Muscle layer of duodenum (tissue), 2 donors: ENCODE results near the gene RASIP1.

Experiments
- H3K27ac ChIP-seq: one replicate; pipeline ENCODE4 v1.7.0; 2013; ENCODE audit warnings: mild to moderate bottlenecking, low read length
- H3K27me3 ChIP-seq: one replicate; pipeline ENCODE4 v1.7.0; 2013; ENCODE audit warnings: low read depth, mild to moderate bottlenecking, control low read depth, low read length
- H3K36me3 ChIP-seq, 2 donors: one replicate each; pipeline ENCODE4 v1.7.0; 2013; ENCODE audit warnings: low read length in 2 of 2, control low read depth in 1 of 2, mild to moderate bottlenecking in 1 of 2; ENCODE audit not compliant: insufficient read depth in 2 of 2, control insufficient read depth in 1 of 2
- H3K4me1 ChIP-seq, 2 donors: one replicate each; pipeline ENCODE4 v1.7.0; 2013; ENCODE audit warnings: low read length in 2 of 2, mild to moderate bottlenecking in 2 of 2, control low read depth in 1 of 2, moderate library complexity in 1 of 2; ENCODE audit not compliant: insufficient read depth in 2 of 2, control insufficient read depth in 1 of 2
- H3K4me3 ChIP-seq, 2 donors: one replicate each; pipeline ENCODE4 v1.7.0; 2013; ENCODE audit warnings: low read length in 2 of 2, low read depth in 1 of 2, mild to moderate bottlenecking in 1 of 2
- H3K9me3 ChIP-seq, 2 donors: one replicate each; pipeline ENCODE4 v1.7.0; 2013; ENCODE audit warnings: low read length in 2 of 2, control low read depth in 1 of 2, mild to moderate bottlenecking in 1 of 2; ENCODE audit not compliant: control insufficient read depth in 1 of 2
- donor health status: healthy.

Gene RASIP1

DNA sequence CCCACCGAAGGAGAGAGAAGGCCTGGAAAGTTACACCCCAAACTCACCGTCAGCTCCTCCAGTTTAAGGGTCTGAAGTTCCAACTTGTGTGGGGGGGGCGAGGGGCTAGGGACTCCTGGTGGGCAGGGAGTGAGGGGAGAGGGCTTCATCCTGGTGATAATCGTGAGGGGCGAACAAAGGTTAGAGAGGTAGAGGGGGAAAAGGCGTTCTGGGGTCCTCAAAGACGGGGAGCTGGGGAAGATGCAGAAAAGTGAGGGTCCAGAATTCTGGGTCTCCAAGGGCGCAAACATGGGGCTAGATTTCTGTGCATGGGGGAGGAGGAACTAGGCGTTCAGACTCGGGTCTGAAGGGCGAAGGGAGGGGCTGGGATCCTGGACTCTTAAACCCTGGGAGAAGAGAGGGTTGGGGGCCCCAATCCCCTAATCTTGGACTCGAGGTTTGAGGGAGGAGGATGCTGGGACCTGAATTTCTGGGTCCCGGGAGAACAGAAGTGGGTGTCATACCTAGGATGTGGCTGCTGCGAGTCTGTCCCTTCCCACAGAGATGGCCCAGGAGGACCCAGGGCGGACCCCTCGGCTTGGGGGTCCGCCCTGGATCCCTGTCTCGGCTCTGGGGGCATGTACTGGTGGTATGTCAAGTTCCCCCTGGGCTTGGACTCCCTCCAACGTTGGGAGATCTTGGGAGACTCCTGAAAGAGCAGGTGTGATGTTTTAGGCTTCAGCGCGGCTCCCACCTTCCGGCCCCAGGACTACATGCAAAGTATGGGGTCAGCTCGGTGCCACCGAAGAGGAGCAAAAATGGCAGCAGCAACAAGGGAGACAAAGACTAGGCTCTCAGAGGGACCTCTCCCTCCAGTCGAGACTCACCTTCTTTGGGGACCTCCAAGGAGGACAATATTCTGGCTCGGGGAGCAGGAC lies 25.4 kb downstream of the RASIP1 start:
- peak overlapping the region; percentile 91 for H3K27ac ChIP-seq
- H3K4me3 ChIP-seq, result peak overlapping the region; percentile 70 to 84
- H3K27me3 ChIP-seq, result no peaks in the 10 kb centered on the region
- H3K36me3 ChIP-seq, result no peaks in the 10 kb centered on the region
- H3K9me3 ChIP-seq, result peaks cover 0 to 3% of the 10 kb centered on the region in 2 donors
- peaks cover 7 to 44% of the 10 kb centered on the region in 2 donors for H3K4me1 ChIP-seq

- no peaks in the 10 kb centered on the region for H3K36me3 ChIP-seq
- peak overlapping the region; percentile 91 for H3K27ac ChIP-seq
- no peaks in the 10 kb centered on the region for H3K27me3 ChIP-seq
- peaks cover 7 to 35% of the 10 kb centered on the region in 2 donors for H3K4me1 ChIP-seq
- H3K4me3 ChIP-seq, result peak overlapping the region; percentile 72 to 84
- peaks cover 0 to 3% of the 10 kb centered on the region in 2 donors for H3K9me3 ChIP-seq
Observed at GRCh38 chr19:48713864-48714755, 26.3 kb downstream of the RASIP1 start.

GRCh38 chr19:48713041-48713863 lies 27.2 kb downstream of the RASIP1 start:
- no peaks in the 10 kb centered on the region for H3K27me3 ChIP-seq
- H3K4me3 ChIP-seq, result peak overlapping the region; percentile 72 to 84
- H3K9me3 ChIP-seq, result peaks cover 0 to 3% of the 10 kb centered on the region in 2 donors
- H3K36me3 ChIP-seq, result no peaks in the 10 kb centered on the region
- H3K27ac ChIP-seq, result no peak overlapping the region
- peaks cover 7 to 34% of the 10 kb centered on the region in 2 donors for H3K4me1 ChIP-seq

DNA sequence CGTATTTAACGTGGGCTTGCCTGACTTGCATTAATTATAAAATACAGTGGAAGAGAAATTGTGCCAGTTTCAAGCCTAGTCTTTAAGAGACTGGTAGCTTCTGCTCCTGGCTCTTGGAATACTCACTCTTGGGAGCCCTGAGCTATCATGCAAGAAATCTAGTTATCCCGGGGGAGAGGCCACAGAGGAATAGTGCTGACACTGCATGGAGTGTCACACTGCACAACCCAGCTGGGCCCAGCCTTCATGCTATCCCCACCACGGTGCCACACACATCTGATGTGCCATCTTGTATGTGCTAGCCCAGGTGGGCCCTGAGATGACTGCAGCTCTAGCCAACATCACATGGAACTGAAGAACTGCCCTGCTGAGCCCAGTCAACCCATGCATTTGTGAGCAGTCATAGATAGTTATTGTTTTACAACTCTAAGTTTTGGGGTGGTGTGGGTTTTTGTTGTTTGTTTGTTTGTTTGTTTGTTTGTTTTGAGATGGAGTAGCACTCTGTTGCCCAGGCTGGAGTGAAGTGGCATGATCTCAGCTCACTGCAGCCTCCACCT lies 29.2 kb downstream of the RASIP1 start:
- Histone ChIP-seq H3K9me3 (peaks cover 0 to 3% of the 10 kb centered on the region in 2 donors), H3K36me3 (no peaks in the 10 kb centered on the region), H3K27me3 (no peaks in the 10 kb centered on the region), H3K4me3 (no peak overlapping the region), H3K4me1 (peaks cover 7 to 23% of the 10 kb centered on the region in 2 donors), H3K27ac (no peak overlapping the region)

DNA sequence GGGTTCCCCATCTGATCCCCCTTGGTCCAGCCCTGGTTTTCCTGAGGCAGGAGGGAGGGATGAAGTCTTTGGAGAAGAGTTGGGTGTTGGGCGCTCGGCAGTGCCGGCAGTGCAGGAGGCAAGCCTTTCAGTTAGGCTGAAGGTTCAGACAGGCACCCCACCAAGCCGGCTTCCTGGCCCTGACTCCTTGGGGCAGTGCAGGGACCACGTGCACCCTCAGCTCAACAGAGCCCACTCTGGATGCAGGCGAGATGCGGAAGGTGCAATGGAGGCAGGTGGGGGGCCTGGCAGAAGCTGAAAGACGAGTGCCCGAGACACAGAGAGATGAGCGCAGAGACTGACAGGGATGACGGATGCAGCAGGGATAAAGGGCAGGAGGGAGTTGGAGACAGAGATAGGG lies 31.9 kb downstream of the RASIP1 start:
- H3K9me3 ChIP-seq, result peaks cover 0 to 3% of the 10 kb centered on the region in 2 donors
- no peak overlapping the region for H3K27ac ChIP-seq
- H3K4me1 ChIP-seq, result peaks cover 6 to 9% of the 10 kb centered on the region in 2 donors
- no peak overlapping the region for H3K4me3 ChIP-seq
- H3K36me3 ChIP-seq, result peaks cover 0 to 8% of the 10 kb centered on the region in 2 donors
- no peaks in the 10 kb centered on the region for H3K27me3 ChIP-seq

DNA sequence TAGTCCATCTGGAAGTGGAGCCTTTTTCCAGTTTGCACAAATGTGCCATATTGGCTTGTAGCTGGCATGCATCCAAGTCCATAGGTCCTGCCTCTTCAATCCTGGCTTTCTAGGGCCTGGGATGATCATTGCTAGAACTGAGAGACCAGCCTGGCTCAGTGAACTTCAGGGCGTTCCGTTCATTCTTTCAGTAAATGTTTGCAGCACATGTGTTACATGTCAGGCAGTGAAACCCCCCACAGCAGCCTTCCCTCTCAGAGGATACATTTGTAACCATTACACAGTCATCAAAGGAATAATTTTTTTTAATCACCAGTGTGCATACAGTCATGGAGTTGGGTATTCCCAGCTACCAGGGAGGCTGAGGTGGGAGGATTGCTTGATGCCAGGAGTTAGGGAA lies 35.0 kb downstream of the RASIP1 start:
- Histone ChIP-seq H3K27ac (no peak overlapping the region), H3K27me3 (no peaks in the 10 kb centered on the region), H3K4me3 (no peak overlapping the region), H3K36me3 (peaks cover 0 to 9% of the 10 kb centered on the region in 2 donors), H3K9me3 (no peaks in the 10 kb centered on the region), H3K4me1 (no peaks in the 10 kb centered on the region)

- peaks cover 0 to 9% of the 10 kb centered on the region in 2 donors for H3K36me3 ChIP-seq
- no peak overlapping the region for H3K27ac ChIP-seq
- no peaks in the 10 kb centered on the region for H3K27me3 ChIP-seq
- no peaks in the 10 kb centered on the region for H3K4me1 ChIP-seq
- H3K4me3 ChIP-seq, result no peak overlapping the region
- H3K9me3 ChIP-seq, result no peaks in the 10 kb centered on the region
Observed at GRCh38 chr19:48703316-48703715, 37.1 kb downstream of the RASIP1 start.

DNA sequence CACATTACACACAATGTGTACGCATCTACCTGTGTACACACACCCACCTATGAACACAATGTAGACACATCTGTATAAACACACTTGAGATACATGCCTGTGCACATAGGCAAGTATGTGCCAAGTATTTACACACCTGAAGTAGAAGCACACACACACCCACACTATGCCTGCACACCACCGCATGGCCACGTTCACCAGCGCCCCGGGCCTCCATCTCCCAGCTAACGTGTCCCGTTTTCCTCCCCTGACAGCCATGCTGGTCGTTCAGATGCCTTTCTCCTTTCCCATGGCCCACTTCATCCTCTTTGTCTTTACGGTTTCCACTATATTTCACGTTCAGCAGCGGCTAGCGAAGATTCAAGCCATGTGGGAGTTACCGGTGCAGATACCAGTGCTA lies 37.7 kb downstream of the RASIP1 start:
- H3K27ac ChIP-seq, result no peak overlapping the region
- no peak overlapping the region for H3K4me3 ChIP-seq
- H3K36me3 ChIP-seq, result peaks cover 0 to 9% of the 10 kb centered on the region in 2 donors
- no peaks in the 10 kb centered on the region for H3K9me3 ChIP-seq
- no peaks in the 10 kb centered on the region for H3K27me3 ChIP-seq
- no peaks in the 10 kb centered on the region for H3K4me1 ChIP-seq

DNA sequence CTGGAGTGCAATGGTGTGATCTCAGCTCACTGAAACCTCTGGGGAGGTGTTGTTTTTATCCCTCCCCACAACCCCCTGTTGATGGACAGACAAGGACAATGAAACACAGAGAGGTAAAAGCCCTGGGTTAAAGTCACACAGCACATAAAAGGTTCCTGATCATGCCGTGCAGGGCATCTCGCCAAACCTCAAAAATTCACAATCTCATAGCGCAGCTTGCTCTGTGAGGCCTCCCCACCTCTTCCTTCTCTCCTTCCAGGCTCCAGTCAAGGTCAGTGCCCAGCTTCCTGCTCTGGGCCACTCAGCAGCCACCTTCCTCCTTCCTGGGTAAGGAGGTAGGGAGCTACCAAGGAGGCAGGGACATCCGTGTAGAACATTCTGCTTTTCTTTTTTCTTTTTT lies 42.4 kb downstream of the RASIP1 start:
- Histone ChIP-seq H3K27ac (no peak overlapping the region), H3K4me1 (peaks cover 0 to 4% of the 10 kb centered on the region in 2 donors), H3K4me3 (no peak overlapping the region), H3K27me3 (no peaks in the 10 kb centered on the region), H3K9me3 (no peaks in the 10 kb centered on the region), H3K36me3 (no peaks in the 10 kb centered on the region)

DNA sequence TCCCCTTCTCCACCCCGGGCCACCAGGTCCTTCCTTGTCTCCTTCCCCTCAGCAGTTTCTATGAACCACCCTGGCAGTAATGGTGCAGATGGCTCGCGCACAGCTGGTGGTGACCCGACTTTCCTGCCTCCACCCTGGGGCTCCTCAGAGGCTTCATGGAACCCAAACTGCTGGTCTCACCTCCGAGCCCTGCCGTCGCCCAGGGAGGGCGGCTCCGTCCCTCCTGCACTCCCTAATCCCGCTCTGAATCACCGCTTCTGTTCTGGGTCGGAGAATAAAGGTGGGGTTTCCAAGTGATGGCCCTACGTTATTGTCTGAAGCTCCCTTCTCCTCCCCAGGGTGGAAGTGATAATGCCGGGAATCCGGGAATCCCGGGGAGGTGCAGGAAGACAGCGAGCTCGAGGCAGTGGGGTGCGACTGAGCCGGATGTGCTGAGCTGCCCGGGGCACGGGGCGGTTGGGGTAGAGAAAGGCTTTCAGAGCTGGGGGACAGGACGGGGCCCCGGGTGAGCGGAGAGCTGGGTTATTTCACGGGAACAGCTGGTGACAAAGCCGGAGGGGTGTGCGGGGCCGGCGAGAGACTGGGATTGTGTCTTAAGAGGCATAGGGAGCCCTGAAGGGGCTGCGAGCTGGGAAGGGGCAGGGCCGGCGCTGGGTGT lies 43.9 kb downstream of the RASIP1 start:
- H3K4me3 ChIP-seq, result peak overlapping the region in 1 of 2 donors; percentile 59
- H3K4me1 ChIP-seq, result peaks cover 0 to 4% of the 10 kb centered on the region in 2 donors
- H3K27ac ChIP-seq, result peak overlapping the region; percentile 86
- H3K9me3 ChIP-seq, result no peaks in the 10 kb centered on the region
- H3K27me3 ChIP-seq, result no peaks in the 10 kb centered on the region
- H3K36me3 ChIP-seq, result no peaks in the 10 kb centered on the region
